ENCODE data around the gene NTRK3.

NTRK3 gene

GRCh38 chr15:87816016-87816415 lies 440.5 kb downstream of the NTRK3 start:
- H3K27ac ChIP-seq: no peak overlapping the region
- TF ChIP-seq CTCF (conservative IDR thresholded peaks at IDR 0.05): no peak

Data from VCaP (cell line).